Keratinocyte (primary cell): ENCODE results near the gene NECTIN4. TPM values are rescaled to one million over a fixed set of nuclear protein-coding genes. Genes with fewer than 3 reads are reported as not detected.

Experiments
- DNase-seq: peaks from one replicate; pipeline ENCODE4 v3.0.0-alpha.2; 2011; ENCODE audit warnings: low read depth, missing footprints, low spot score
- FAIRE-seq: peaks from 2 replicates; lab custom pipeline; 2011; peaks lifted over from hg19 to GRCh38; lab: Jason Lieb, UNC
- H2AFZ ChIP-seq: 2 replicates; pipeline ENCODE4 v1.6.0; 2012; ENCODE audit warnings: low read length, control low read depth, inconsistent platforms; ENCODE audit not compliant: control insufficient read depth
- H3K27ac ChIP-seq: 2 replicates; pipeline ENCODE4 v1.5.1; 2011; ENCODE audit warnings: low read length; ENCODE audit not compliant: control insufficient read depth, insufficient read depth
- H3K27me3 ChIP-seq: 3 replicates; pipeline ENCODE4 v1.6.0; 2011; ENCODE audit warnings: low read length; ENCODE audit not compliant: control insufficient read depth, insufficient read depth; ENCODE audit errors: extremely low read depth
- H3K36me3 ChIP-seq, 2 experiments: 2 replicates in 1 of 2; 3 replicates in 1 of 2; pipeline ENCODE4 v1.5.1; 2011; ENCODE audit warnings: low read length in 2 of 2, mild to moderate bottlenecking in 1 of 2; ENCODE audit not compliant: control insufficient read depth in 2 of 2, insufficient read depth in 2 of 2; ENCODE audit errors: extremely low read depth in 1 of 2
- H3K4me1 ChIP-seq: 3 replicates; pipeline ENCODE4 v1.5.1; 2011; ENCODE audit warnings: low read length; ENCODE audit not compliant: control insufficient read depth, insufficient read depth; ENCODE audit errors: extremely low read depth
- H3K4me2 ChIP-seq: 3 replicates; pipeline ENCODE4 v1.6.0; 2011; ENCODE audit warnings: low read depth, low read length; ENCODE audit not compliant: control insufficient read depth, insufficient read depth; ENCODE audit errors: extremely low read depth
- H3K4me3 ChIP-seq, 3 experiments: fragments of 200-600 bp in 1 of 3; sonication (generic) in 1 of 3; 2 replicates in 2 of 3; 3 replicates in 1 of 3; pipeline ENCODE4 v1.5.1; 2011 to 2016; ENCODE audit warnings: low read length in 3 of 3, mild to moderate bottlenecking in 3 of 3, control low read depth in 2 of 3, inconsistent platforms in 1 of 3, low read depth in 1 of 3, mixed read lengths in 1 of 3, mixed run types in 1 of 3, moderate library complexity in 1 of 3; ENCODE audit not compliant: control insufficient read depth in 2 of 3, insufficient read depth in 2 of 3; ENCODE audit errors: extremely low read depth in 1 of 3
- H3K79me2 ChIP-seq: 2 replicates; pipeline ENCODE4 v1.6.0; 2012; ENCODE audit warnings: low read length; ENCODE audit not compliant: control insufficient read depth, insufficient read depth
- H3K9ac ChIP-seq: 3 replicates; pipeline ENCODE4 v1.6.0; 2011; ENCODE audit warnings: low read length; ENCODE audit not compliant: control insufficient read depth, insufficient read depth; ENCODE audit errors: extremely low read depth
- H3K9me1 ChIP-seq: 3 replicates; pipeline ENCODE4 v1.6.0; 2011; ENCODE audit warnings: low read length; ENCODE audit not compliant: control insufficient read depth, insufficient read depth; ENCODE audit errors: extremely low read depth
- H3K9me3 ChIP-seq: 2 replicates; pipeline ENCODE4 v1.5.1; 2012; ENCODE audit warnings: low read depth, low read length; ENCODE audit not compliant: control insufficient read depth
- H4K20me1 ChIP-seq: 3 replicates; pipeline ENCODE4 v1.6.0; 2011; ENCODE audit warnings: low read length; ENCODE audit not compliant: control insufficient read depth, insufficient read depth; ENCODE audit errors: extremely low read depth
- EZH2 ChIP-seq: IDR thresholded peaks from one replicate; pipeline ENCODE4 v1.6.1; 2012; ENCODE audit warnings: inconsistent platforms, mild to moderate bottlenecking, low read length, moderate library complexity
- dilution Hi-C: fragments of 300-500 bp; cut with MboI; formaldehyde crosslinking; loops from one replicate; pipeline ENCODE4 v1.7.0; 2020; ENCODE audit warnings: low sequenced_read_pairs; ENCODE audit not compliant: extremely low pct_ligation_motif_present
- polyA plus RNA-seq, 5 experiments: library from polyadenylated mRNA; depleted of rRNA in 3 of 5; stranded (reverse) in 3 of 5; stranded (forward) in 1 of 5; unstranded in 1 of 5; fragments of >200 nt; gene quantifications; 1 replicate in 1 of 5; 2 replicates in 3 of 5; 3 replicates in 1 of 5; pipeline versions ENCODE4 v1.2.1 to v1.2.3, GENCODE V29; 2011 to 2012; ENCODE audit warnings: missing spikeins in 2 of 5, low read depth in 1 of 5, low replicate concordance in 1 of 5
- TF ChIP-seq, protein P1 (sequence below), 3 experiments: IDR thresholded peaks in 1 of 3; conservative IDR thresholded peaks in 1 of 3; optimal IDR thresholded peaks in 1 of 3; 2 replicates in 2 of 3; 3 replicates in 1 of 3; pipeline versions ENCODE3 to v1.5.1; 2011; ENCODE audit warnings: low read length in 3 of 3, mild to moderate bottlenecking in 3 of 3, moderate library complexity in 2 of 3, control low read depth in 1 of 3, inconsistent platforms in 1 of 3; ENCODE audit not compliant: insufficient read depth in 2 of 3; ENCODE audit errors: extremely low read depth in 1 of 3

NECTIN4 gene
- polyA plus RNA-seq, 1 donor (not counting 4 experiments of a cell fraction or from before 2014, with no cell fraction given), result 8.6 TPM

DNA sequence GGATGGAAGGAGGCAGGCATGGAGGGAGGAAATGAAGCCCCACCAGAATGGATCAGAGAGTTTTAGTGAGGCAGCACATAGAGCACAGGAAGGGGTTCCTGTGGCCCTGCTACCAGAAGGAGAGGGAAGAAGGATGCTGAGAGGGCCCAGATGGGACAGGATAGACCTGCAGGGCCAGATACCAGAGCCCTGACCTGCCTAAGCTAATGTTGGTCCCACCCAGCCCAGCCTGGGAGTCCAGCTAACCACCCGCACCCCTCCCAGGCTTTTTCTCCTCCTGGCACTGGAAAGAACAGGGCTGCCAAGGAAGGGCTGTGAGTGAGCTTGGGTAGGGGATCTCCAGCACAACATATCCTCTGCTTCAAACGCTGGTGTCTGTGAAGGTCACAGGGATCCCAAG lies 6.9 kb downstream of the NECTIN4 start:
- Histone ChIP-seq H3K27me3 (no peaks in the 10 kb centered on the region), H3K4me3 (no peak overlapping the region), H3K27ac (peak overlapping the region; percentile 92), H2AFZ (no peak overlapping the region), H3K9ac (no peak overlapping the region), H3K4me1 (peaks cover 55% of the 10 kb centered on the region), H3K9me3 (no peaks in the 10 kb centered on the region), H4K20me1 (no peaks in the 10 kb centered on the region), H3K79me2 (no peaks in the 10 kb centered on the region), H3K9me1 (no peaks in the 10 kb centered on the region), H3K36me3 (no peaks in the 10 kb centered on the region), H3K4me2 (peak overlapping the region; percentile 67)
- dilution Hi-C loops, result no loop called here
- DNase-seq, result no peak
- TF ChIP-seq, protein P1, sequence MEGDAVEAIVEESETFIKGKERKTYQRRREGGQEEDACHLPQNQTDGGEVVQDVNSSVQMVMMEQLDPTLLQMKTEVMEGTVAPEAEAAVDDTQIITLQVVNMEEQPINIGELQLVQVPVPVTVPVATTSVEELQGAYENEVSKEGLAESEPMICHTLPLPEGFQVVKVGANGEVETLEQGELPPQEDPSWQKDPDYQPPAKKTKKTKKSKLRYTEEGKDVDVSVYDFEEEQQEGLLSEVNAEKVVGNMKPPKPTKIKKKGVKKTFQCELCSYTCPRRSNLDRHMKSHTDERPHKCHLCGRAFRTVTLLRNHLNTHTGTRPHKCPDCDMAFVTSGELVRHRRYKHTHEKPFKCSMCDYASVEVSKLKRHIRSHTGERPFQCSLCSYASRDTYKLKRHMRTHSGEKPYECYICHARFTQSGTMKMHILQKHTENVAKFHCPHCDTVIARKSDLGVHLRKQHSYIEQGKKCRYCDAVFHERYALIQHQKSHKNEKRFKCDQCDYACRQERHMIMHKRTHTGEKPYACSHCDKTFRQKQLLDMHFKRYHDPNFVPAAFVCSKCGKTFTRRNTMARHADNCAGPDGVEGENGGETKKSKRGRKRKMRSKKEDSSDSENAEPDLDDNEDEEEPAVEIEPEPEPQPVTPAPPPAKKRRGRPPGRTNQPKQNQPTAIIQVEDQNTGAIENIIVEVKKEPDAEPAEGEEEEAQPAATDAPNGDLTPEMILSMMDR (optimal IDR thresholded peaks at IDR 0.05 in 1 of 3, IDR thresholded peaks at IDR 0.05 in 1 of 3, conservative IDR thresholded peaks at IDR 0.05 in 1 of 3; ENCODE audit: extremely low read depth in 1 of 3, insufficient read depth in 2 of 3, low read length in 3 of 3), result no peak
- TF ChIP-seq EZH2, result no peak
- no peak for FAIRE-seq

DNA sequence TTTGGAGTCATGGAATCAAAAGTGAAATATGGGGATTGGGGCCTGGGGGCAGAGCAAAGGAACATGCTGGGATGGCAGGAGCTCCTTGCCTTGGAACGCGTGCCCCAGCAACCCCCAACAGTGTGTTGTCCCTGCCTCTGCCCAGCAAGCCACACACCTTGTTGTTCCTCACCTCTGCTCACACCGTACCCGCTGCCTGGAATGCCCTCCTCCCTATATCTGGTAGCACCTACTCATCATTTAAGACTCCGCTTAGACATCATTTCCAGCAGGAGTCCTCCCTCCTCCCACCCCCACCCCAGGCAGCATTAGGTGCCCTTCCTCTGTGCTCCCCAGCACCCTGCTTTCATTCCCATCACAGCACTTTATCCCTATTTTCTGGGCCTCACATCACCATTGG lies 7.8 kb downstream of the NECTIN4 start:
- Histone ChIP-seq H3K27ac (no peak overlapping the region), H3K9me1 (no peaks in the 10 kb centered on the region), H3K9ac (no peak overlapping the region), H2AFZ (no peak overlapping the region), H3K79me2 (no peaks in the 10 kb centered on the region), H3K36me3 (no peaks in the 10 kb centered on the region), H3K4me3 (no peak overlapping the region), H3K4me1 (peaks cover 52% of the 10 kb centered on the region), H4K20me1 (no peaks in the 10 kb centered on the region), H3K4me2 (no peak overlapping the region), H3K9me3 (no peaks in the 10 kb centered on the region), H3K27me3 (no peaks in the 10 kb centered on the region)
- no peak for DNase-seq
- FAIRE-seq, result no peak
- TF ChIP-seq EZH2, result no peak
- TF ChIP-seq, protein P1 (optimal IDR thresholded peaks at IDR 0.05 in 1 of 3, IDR thresholded peaks at IDR 0.05 in 1 of 3, conservative IDR thresholded peaks at IDR 0.05 in 1 of 3; ENCODE audit: extremely low read depth in 1 of 3, insufficient read depth in 2 of 3, low read length in 3 of 3), result no peak
- dilution Hi-C loops, result no loop called here
